HG03558 (cell line): ENCODE data around the gene PHF13.
"Not testable (repeated sequence)": the region's sequence is repeated elsewhere in the genome, so short reads cannot be mapped to it uniquely, and the experiment has no call there.

Source experiments
- ATAC-seq: cut with Tn5 transposase; IDR thresholded peaks from one replicate; pipeline ENCODE4 v1.9.1; 2021; ENCODE audit warnings: moderate number of reproducible peaks; ENCODE audit not compliant: unreplicated experiment; ENCODE audit errors: extremely low read depth

Gene PHF13

GRCh38 chr1:6585841-6586240, 27.7 kb upstream of the PHF13 start:
- ATAC-seq: no peak

DNA sequence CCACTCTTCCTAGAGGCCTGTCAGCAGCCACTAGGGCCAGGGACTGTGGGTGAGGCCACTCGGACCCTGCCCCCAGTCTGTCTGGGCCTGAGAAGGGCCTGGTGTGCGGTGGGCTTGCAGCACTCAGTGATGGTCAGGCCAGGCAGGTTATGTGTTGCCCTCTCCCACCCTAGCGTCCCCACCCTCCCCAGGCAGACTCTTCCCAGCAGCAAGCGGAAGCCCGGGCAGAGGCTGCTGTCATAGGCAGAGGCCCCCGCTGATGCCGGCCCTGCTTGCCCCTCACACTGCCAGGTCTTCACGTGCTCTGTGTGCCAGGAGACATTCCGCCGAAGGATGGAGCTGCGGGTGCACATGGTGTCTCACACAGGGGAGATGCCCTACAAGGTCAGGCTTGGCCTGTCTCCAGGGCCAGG, 27.1 kb upstream of the PHF13 start:
- no peak for ATAC-seq

- ATAC-seq: no peak
Observed at GRCh38 chr1:6587261-6588005, 26.1 kb upstream of the PHF13 start.

DNA sequence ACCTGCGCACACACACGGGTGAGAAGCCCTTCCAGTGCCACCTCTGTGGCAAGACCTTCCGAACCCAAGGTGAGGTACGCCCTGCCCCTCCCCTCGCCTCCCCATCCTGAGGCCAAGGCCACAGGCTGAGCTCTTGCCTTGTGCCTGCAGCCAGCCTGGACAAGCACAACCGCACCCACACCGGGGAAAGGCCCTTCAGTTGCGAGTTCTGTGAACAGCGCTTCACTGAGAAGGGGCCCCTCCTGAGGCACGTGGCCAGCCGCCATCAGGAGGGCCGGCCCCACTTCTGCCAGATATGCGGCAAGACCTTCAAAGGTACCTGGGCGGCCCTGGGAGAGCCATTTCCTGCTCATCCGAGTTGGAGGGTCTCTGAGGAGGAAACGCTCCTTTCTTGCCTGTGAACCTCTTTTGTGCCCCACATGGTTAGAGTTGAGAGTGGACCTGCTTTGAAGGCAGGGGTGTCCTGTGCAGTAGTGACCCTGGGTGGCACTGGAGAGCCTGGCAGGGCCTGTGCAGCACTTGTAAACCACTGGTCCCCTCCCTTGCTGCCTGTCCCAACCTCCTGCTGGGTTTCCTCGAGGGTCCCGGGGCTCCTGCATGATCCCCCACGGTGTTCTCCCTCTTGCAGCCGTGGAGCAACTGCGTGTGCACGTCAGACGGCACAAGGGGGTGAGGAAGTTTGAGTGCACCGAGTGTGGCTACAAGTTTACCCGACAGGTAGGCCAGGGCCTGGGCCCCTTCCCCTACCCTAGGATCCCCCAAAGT, 25.2 kb upstream of the PHF13 start:
- no peak for ATAC-seq

DNA sequence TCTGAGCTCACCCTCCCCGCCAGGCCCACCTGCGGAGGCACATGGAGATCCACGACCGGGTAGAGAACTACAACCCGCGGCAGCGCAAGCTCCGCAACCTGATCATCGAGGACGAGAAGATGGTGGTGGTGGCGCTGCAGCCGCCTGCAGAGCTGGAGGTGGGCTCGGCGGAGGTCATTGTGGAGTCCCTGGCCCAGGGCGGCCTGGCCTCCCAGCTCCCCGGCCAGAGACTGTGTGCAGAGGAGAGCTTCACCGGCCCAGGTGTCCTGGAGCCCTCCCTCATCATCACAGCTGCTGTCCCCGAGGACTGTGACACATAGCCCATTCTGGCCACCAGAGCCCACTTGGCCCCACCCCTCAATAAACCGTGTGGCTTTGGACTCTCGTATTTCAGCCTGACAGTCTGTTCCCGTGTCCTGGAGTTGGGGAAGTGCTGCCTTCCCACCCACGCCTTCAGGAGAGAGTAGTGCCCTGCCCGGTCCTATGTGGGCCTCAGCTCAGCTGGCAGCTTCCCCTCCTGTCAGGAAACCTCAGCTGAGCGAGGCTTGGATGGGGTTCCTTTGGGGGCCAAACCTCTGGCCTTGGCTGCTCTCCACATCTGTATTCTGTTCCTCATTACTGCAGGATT, 24.5 kb upstream of the PHF13 start:
- no peak for ATAC-seq

DNA sequence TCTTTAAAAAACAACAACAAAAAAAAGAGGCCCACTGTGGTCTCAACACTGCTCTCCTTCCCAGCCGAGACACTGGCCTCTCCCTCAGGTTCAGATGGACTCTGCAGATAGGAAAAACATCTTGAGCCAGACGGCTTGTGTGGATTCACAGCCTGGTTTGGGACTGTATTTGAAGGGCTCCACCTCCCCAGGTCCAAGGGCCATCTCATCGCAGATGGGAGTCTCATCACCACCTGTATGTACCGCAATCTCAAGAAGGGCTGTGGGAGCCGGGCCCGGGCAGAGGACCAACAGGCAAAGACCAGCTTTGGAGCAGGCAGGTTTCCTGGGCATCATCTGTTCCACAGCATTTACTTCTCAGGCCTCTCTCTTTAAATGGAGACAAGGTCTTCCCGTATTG, 23.5 kb upstream of the PHF13 start:
- ATAC-seq: no peak

DNA sequence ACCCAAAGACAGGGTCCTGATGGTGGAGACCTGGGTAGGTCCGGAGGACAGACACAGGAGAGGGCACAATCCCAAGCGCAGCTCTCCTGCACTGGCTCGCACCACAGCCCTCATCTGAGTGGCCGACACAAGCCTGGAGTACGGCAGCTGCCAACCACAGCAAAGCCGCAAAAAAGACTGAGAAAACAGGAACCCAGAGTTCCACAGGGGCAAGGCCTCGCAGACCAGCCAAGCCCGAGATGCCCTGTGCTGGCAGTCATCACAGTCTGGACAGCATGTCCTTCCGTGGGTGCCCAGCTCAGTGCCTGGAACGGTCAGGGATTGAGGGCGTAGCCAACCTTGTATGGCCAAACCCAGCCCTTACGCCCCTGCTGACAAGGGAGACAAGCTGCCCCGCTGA, 22.3 kb upstream of the PHF13 start:
- ATAC-seq: no peak

DNA sequence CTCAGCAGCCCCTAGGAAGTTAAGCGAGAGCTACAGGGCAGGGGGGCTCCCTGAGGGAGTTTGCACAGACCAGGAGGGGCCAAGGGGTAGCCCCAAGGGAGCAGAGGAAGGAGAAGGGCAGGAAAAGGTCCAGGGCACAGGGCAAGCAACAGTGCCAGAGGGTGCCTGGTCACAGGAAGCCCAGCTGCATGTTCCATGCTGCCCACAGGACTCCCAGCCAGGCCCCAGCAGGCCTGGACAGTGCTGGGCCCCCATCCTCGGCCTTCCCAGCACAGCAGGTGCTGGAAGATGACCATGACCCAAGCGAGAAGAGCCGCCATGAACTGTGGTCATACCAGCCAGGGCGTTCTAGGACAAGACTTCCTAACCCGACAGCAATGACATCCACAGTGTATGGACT, 21.9 kb upstream of the PHF13 start:
- no peak for ATAC-seq

DNA sequence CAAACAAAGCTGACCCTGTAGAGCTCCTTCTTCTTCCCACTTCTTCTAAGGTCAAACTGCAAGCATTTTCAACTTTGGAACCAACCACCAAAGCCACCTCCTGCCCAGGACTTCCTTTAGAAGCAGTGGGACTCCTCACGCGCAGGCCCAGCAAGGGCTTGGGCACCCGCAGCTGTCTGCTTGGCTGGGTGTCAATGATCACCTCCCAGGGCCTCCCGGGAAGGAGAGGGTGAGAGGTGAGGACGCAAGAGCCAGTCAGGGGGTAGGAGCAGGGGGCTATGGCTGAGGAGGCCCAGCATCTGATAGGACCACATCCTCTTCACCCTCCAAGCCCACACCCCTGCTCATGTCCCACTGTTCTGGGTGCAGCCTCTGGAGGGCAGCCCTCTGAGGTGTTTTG, 21.1 kb upstream of the PHF13 start:
- no peak for ATAC-seq

GRCh38 chr1:6592865-6593593, 20.5 kb upstream of the PHF13 start:
- no peak for ATAC-seq

- ATAC-seq: no peak
Observed at GRCh38 chr1:6593810-6594209, 19.7 kb upstream of the PHF13 start.

DNA sequence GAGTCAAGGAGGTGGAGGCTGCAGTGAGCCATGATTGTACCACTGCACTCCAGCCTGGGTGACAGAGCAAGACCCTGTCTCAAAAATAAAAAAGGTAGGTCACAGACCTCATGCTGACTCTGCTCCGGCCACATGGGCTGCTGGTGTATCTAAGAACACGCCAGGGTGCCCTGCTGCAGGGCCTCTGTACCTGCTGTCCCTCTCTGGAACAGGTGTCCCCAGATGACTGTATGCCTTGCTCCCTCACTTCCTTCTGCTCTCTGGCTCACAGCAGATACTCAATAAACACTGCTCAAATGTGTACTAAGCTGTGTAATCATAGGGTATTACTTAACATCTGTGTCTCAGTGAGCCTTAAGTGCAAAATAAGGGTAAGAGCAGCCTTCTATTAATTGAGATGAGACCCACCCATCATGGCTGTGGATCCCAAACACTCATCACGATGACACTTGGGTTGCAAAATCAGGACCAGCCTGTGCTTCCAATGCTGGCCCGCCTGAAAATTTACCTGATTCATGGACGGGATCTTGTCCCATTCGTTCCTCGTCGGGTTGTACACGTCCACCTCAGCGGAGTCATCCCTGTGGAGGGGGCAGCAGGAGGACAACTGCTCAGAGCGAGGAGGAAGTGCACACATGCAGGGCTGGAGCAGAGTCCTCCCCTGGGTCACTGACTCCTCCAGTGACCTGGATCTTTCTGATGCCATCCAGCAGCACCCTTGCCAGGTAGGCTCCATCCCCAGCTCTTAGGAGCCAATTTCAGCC, 18.4 kb upstream of the PHF13 start:
- ATAC-seq: no peak

GRCh38 chr1:6596351-6596750, 17.2 kb upstream of the PHF13 start:
- no peak for ATAC-seq

- no peak for ATAC-seq
Observed at GRCh38 chr1:6596886-6597776, 16.4 kb upstream of the PHF13 start.

DNA sequence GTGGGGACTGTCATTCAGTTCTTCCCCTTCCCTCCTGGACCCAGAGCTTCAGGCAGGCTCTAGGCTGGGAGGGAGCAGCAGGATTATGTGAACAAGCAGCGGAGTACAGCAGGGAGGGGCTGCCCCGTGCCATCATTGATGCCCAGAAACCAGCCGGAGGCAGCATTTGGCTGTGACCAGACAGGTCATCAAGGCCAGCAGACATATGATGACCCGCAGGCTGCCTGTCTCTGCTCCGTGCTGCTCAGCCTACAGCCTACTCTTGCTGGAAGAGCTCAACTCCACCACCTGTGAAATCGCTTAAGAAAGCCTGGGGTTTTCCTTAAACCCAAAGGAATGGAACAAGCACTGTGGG, 15.8 kb upstream of the PHF13 start:
- no peak for ATAC-seq

- no peak for ATAC-seq
Observed at GRCh38 chr1:6599141-6599975, 14.2 kb upstream of the PHF13 start.

DNA sequence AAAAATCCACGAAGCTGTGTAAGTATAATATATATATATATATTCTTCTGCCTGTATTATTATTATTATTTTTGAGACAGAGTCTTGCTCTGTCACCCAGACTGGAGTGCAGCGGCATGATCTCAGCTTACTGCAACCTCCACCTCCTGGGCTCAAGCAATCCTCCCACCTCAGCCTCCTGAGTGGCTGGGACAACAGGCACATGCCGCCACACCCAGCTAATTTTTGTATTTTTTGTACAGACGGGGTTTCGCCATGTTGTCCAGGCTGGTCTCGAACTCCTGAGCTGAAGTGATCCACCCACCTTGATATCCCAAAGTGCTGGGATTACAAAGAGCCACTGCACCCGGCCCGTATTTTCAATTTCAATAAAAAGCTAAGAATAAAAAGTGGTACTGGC, 13.5 kb upstream of the PHF13 start:
- not testable (repeated sequence) for ATAC-seq

- ATAC-seq: no peak
Observed at GRCh38 chr1:6600410-6601048, 13.0 kb upstream of the PHF13 start.
